K562 (cell line): ENCODE results near the gene DAPK1. TPM values are rescaled to one million over a fixed set of nuclear protein-coding genes. Genes with fewer than 3 reads are reported as not detected.

Experiments used
- ATAC-seq: fragments of 200-7000 bp; cut with Tn5 transposase; 3 replicates; pipeline ENCODE4 v1.9.1; 2020; ENCODE audit warnings: moderate library complexity
- BruUV-seq: library from RNA; stranded (reverse); fragments of 400-500 nt; replicated peaks from 2 replicates; lab custom pipeline; 2021; lab: Mats Ljungman, UMichigan
- CTCF ChIA-PET: fragments of 300-600 bp; formaldehyde crosslinking; extraction: SDS; loops from one replicate; lab custom pipeline; 2021; ENCODE audit warnings: low intra/inter-chr PET ratio; lab: Yijun Ruan, JAX
- POLR2A ChIA-PET: fragments of 300-600, 350-650 bp; sonication (Branson Sonifier 250); formaldehyde crosslinking; extraction: SDS; loops from one replicate; lab custom pipeline; 2021; ENCODE audit warnings: antibody characterized with exemption, inconsistent platforms; lab: Yijun Ruan, JAX
- DNase-seq, 4 experiments: peaks; one replicate each; pipeline versions ENCODE4 v3.0.0 to v3.0.0-alpha.2; 2011 to 2018; ENCODE audit warnings: low spot score in 3 of 4, mixed read lengths in 3 of 4; ENCODE audit errors: extremely low read depth in 1 of 4
- FAIRE-seq: peaks from 2 replicates; lab custom pipeline; 2011; peaks lifted over from hg19 to GRCh38; lab: Jason Lieb, UNC
- H2AFZ ChIP-seq: 2 replicates; pipeline ENCODE4 v1.6.0; 2011; ENCODE audit warnings: low read depth, low read length, control low read depth, inconsistent platforms
- H3K27ac ChIP-seq: fragments of 200-600 bp; 3 replicates; pipeline ENCODE4 v1.8.0; 2011; ENCODE audit warnings: low read depth, mild to moderate bottlenecking, control low read depth, inconsistent platforms, low read length, moderate library complexity, mixed read lengths; ENCODE audit errors: extremely low read depth
- H3K27me3 ChIP-seq, 2 experiments: fragments of 300-600 bp in 1 of 2; 2 replicates in 1 of 2; 3 replicates in 1 of 2; pipeline versions ENCODE4 v1.6.0 to v1.8.0; 2011; ENCODE audit warnings: inconsistent platforms in 2 of 2, low read length in 2 of 2, mild to moderate bottlenecking in 1 of 2, mixed read lengths in 1 of 2, moderate library complexity in 1 of 2; ENCODE audit not compliant: control insufficient read depth in 2 of 2, insufficient read depth in 2 of 2
- H3K36me3 ChIP-seq: fragments of 300-600 bp; 3 replicates; pipeline ENCODE4 v1.8.0; 2011; ENCODE audit warnings: mild to moderate bottlenecking, low read length, inconsistent platforms; ENCODE audit not compliant: control insufficient read depth, insufficient read depth
- H3K4me1 ChIP-seq, 2 experiments: fragments of 200-600 bp in 1 of 2; replicated peaks in 1 of 2; 2 replicates in 1 of 2; 3 replicates in 1 of 2; pipeline versions ENCODE4 v1.5.1 to v1.8.0; 2011; ENCODE audit warnings: inconsistent platforms in 2 of 2, low read length in 2 of 2, mild to moderate bottlenecking in 1 of 2, mixed read lengths in 1 of 2, moderate library complexity in 1 of 2; ENCODE audit not compliant: control insufficient read depth in 2 of 2, insufficient read depth in 2 of 2
- H3K4me2 ChIP-seq: 2 replicates; pipeline ENCODE4 v1.6.1; 2011; ENCODE audit warnings: low read length, control low read depth, inconsistent platforms, mixed read lengths; ENCODE audit not compliant: insufficient read depth
- H3K4me3 ChIP-seq: fragments of 200-600 bp; sonication (generic), shearing (Covaris generic); 2 replicates; pipeline ENCODE4 v1.5.1; 2016; ENCODE audit warnings: control low read depth, inconsistent platforms
- H3K79me2 ChIP-seq: fragments of 200-600 bp; 3 replicates; pipeline ENCODE4 v1.8.0; 2011; ENCODE audit warnings: low read length, inconsistent platforms; ENCODE audit not compliant: control insufficient read depth, insufficient read depth
- H3K9ac ChIP-seq, 2 experiments: 2 replicates each; pipeline versions ENCODE4 v1.6.0 to v1.6.1; 2011; ENCODE audit warnings: low read depth in 2 of 2, low read length in 2 of 2, control low read depth in 1 of 2, inconsistent platforms in 1 of 2, mild to moderate bottlenecking in 1 of 2, mixed read lengths in 1 of 2; ENCODE audit not compliant: insufficient read depth in 1 of 2
- H3K9me1 ChIP-seq: one replicate; pipeline ENCODE4 v1.6.0; 2011; ENCODE audit warnings: inconsistent platforms, mild to moderate bottlenecking, low read length, moderate library complexity; ENCODE audit not compliant: control insufficient read depth, insufficient read depth
- H3K9me3 ChIP-seq: replicated peaks from 2 replicates; pipeline ENCODE4 v1.5.1; 2011; ENCODE audit warnings: low read depth, low read length, inconsistent platforms; ENCODE audit not compliant: control insufficient read depth, insufficient read depth
- H4K20me1 ChIP-seq: replicated peaks from 2 replicates; pipeline ENCODE4 v1.6.1; 2011; ENCODE audit warnings: low read length, inconsistent platforms, mixed read lengths; ENCODE audit not compliant: control insufficient read depth, insufficient read depth
- ATF1 ChIP-seq, 2 experiments: fragments of 450-650 bp in 1 of 2; IDR thresholded peaks; 2 replicates each; pipeline ENCODE4 v1.6.1; 2016; ENCODE audit warnings: missing compliant biosample characterization in 1 of 2, missing genetic modification characterization in 1 of 2
- DIDO1 ChIP-seq: fragments of 450-650 bp; IDR thresholded peaks from 2 replicates; pipeline ENCODE4 v1.6.1; 2016; ENCODE audit warnings: low read depth, missing biosample characterization, missing genetic modification characterization
- MYBL2 ChIP-seq, 2 experiments: fragments of 450-650 bp in 1 of 2; sonication (generic) in 1 of 2; formaldehyde crosslinking in 1 of 2; IDR thresholded peaks; 2 replicates each; pipeline versions ENCODE4 v1.6.1 to v1.8.1; 2017 to 2022; ENCODE audit warnings: borderline replicate concordance in 1 of 2, inconsistent platforms in 1 of 2, low read depth in 1 of 2, mild to moderate bottlenecking in 1 of 2, missing genetic modification reagents in 1 of 2, moderate library complexity in 1 of 2
- POLR2AphosphoS5 ChIP-seq: IDR thresholded peaks from 2 replicates; pipeline ENCODE4 v1.6.1; 2011; ENCODE audit warnings: mild to moderate bottlenecking, low read depth, low read length, moderate library complexity; ENCODE audit not compliant: control insufficient read depth, insufficient read depth
- POLR3G ChIP-seq: IDR thresholded peaks from 2 replicates; pipeline ENCODE4 v1.6.1; 2011; ENCODE audit not compliant: insufficient read length, insufficient replicate concordance; ENCODE audit errors: extremely low read depth
- SAFB2 ChIP-seq: fragments of 200-400 bp; formaldehyde crosslinking; IDR thresholded peaks from 2 replicates; pipeline ENCODE4 v1.6.1; 2018; ENCODE audit warnings: borderline replicate concordance, low read length, low read depth, moderate library complexity; ENCODE audit not compliant: severe bottlenecking
- YBX1 ChIP-seq: fragments of 450-650 bp; IDR thresholded peaks from 2 replicates; pipeline ENCODE4 v1.7.1; 2016; ENCODE audit warnings: mild to moderate bottlenecking
- WGBS: fragments of 100-300 bp; shearing (Covaris generic); methylation state at CpG from one replicate; pipeline ENCODE4 v1.1.6; 2016; ENCODE audit warnings: low coverage, mixed read lengths; ENCODE audit not compliant: insufficient coverage; ENCODE audit errors: missing lambda C conversion rate; 5-methylcytosine and 5-hydroxymethylcytosine counted together
- in situ Hi-C: fragments of 300-500 bp; cut with MboI; formaldehyde crosslinking; loops from 4 replicates; pipeline ENCODE4 v1.15.0; 2018; ENCODE audit warnings: inconsistent platforms, mixed read lengths
- intact Hi-C: fragments of 100-400 bp; cut with micrococcal nuclease; formaldehyde crosslinking; loops from 2 replicates; pipeline ENCODE4 v1.14.2; 2022
- polyA plus RNA-seq, 8 experiments: library from polyadenylated mRNA; depleted of rRNA in 4 of 8; stranded (reverse) in 5 of 8; unstranded in 3 of 8; fragments of >200 nt; fragmentation: Nextera tagmentation in 2 of 8; fragmentation: Illumina TruSeq in 1 of 8; extraction: Ambion mirVana in 2 of 8; extraction: Trizol in 1 of 8; gene quantifications; 2 replicates each; pipeline versions ENCODE4 v1.2.1 to v1.2.3, GENCODE V29; 2011 to 2014; ENCODE audit warnings: inconsistent platforms in 1 of 8, missing spikeins in 1 of 8
- total RNA-seq, 7 experiments: library from RNA; depleted of rRNA in 6 of 7; stranded (reverse); fragments of >200 nt in 6 of 7; fragmentation: Illumina TruSeq in 2 of 7; extraction: Trizol in 2 of 7; gene quantifications; 2 replicates each; pipeline versions ENCODE4 v1.2.1 to v1.2.3, GENCODE V29; 2011 to 2021; ENCODE audit warnings: low replicate concordance in 1 of 7
- TF ChIP-seq, protein P1 (sequence below): fragments of 450-650 bp; formaldehyde crosslinking; IDR thresholded peaks from 2 replicates; pipeline ENCODE4 v1.4.0; 2020; ENCODE audit warnings: mild to moderate bottlenecking
- TF ChIP-seq, protein P2 (sequence below): sonication (generic); formaldehyde crosslinking; IDR thresholded peaks from 2 replicates; pipeline ENCODE4 v1.8.0; 2022; ENCODE audit warnings: missing genetic modification reagents, mild to moderate bottlenecking, borderline replicate concordance

Gene DAPK1
- total and polyA plus RNA-seq, 9 of the 15 experiments (the other 6 are each of a cell fraction or from before 2014, with no cell fraction given) = 1.7 to 26.4 (median 15.8) TPM

DNA sequence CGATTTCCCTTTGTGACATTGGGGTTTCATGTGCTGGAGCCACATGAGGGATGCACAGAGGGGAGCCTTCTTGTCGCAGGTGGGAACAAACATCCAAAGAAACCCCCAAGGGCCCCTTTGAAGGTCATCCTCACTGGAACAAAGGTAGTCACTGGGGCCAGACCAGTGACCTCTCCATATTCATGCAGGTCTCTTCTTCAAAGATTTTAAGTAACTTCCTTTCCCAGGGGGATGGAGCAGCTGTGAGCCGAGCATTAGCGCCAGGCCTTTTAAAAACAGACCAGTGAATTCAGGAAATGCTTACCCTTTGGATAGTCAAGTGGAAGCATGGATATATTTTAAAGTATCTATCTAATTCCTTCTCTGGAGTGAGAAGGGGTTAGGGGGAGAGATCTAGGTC is 33.0 kb downstream of the DAPK1 start:
- FAIRE-seq (no peak), ATAC-seq (no peak), DNase-seq (no peak)
- Histone ChIP-seq H3K9ac (no peak overlapping the region), H3K9me1 (no peaks in the 10 kb centered on the region), H3K9me3 (no peaks in the 10 kb centered on the region), H3K4me1 (peaks cover 4 to 9% of the 10 kb centered on the region in 2 experiments; a peak in 2 of 5 replicates), H3K79me2 (peaks cover 3% of the 10 kb centered on the region; the same call in 2 of the 3 replicates), H3K4me3 (no peak overlapping the region), H4K20me1 (no peaks in the 10 kb centered on the region), H3K4me2 (no peak overlapping the region), H3K27ac (no peak overlapping the region), H2AFZ (no peak overlapping the region), H3K27me3 (no peaks in the 10 kb centered on the region), H3K36me3 (peaks cover 2% of the 10 kb centered on the region; the same call in 1 of the 3 replicates)
- TF ChIP-seq DIDO1 (tag) = no peak
- TF ChIP-seq POLR3G = no peak
- 95% methylated on average over 3 of the region's 4 CpGs for WGBS
- POLR2A ChIA-PET = interaction anchor here (0.6 to 0.9 kb wide), 2 partner anchors 19 to 24 kb away, joined by 3 to 5 read pairs; no protein-coding TSS in a partner anchor
- in situ Hi-C loops (no loop called here), intact Hi-C loops (no loop called here)
- CTCF ChIA-PET = no interaction called here
- BruUV-seq = no TSS peak

DNA sequence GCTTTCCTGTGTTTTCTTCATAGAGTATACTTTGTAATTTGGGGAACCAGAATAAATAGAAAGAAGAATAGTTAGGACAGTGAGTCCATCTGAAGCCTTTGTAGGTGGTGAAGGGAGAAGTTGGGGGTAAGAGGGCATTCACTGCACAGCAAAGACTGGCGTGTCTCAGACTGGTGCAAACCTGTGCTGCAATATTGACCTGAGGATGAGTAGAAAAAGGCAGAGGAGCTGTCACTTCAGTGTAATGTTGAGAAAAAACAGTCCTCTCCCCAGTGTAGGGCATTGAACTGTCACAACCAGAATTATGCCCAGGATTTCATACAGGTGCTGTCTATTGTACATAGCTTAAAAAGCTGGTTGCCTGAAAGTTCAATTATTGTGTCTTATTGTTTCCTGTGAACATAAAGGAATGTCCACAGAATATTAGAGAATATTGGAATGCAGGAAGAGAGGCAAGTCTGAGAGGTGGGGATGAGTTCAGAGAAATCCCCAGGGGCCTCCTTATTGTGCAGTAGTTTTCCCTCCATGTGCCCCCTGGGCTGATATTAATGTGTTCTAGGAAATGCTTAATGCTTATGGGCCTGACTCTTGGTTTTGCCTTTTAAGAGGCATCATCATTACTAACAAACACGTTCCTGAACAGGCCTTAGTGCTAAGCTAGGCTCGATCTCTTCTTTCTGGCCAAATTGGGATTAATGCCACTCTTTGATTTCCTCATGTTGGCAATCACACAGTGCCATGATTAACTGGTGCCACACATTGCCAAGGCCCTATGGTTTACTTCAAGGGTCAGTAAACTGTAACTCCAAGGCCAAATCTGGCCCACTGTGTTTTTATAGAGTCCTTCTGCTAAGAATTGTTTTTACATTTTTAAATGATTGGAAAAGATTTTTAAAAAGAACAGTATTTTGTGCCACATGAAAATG is 34.0 kb downstream of the DAPK1 start:
- Histone ChIP-seq H3K27ac (no peak overlapping the region), H3K4me1 (peaks cover 7 to 14% of the 10 kb centered on the region in 2 experiments; a peak in 4 of 5 replicates), H3K79me2 (peaks cover 3% of the 10 kb centered on the region; the same call in 2 of the 3 replicates), H3K4me3 (no peak overlapping the region), H4K20me1 (no peaks in the 10 kb centered on the region), H3K4me2 (no peak overlapping the region), H3K9me3 (no peaks in the 10 kb centered on the region), H2AFZ (no peak overlapping the region), H3K9ac (no peak overlapping the region), H3K36me3 (peaks cover 2% of the 10 kb centered on the region; the same call in 1 of the 3 replicates), H3K9me1 (no peaks in the 10 kb centered on the region), H3K27me3 (no peaks in the 10 kb centered on the region)
- intact Hi-C loops (no loop called here), in situ Hi-C loops (no loop called here)
- no peak for ATAC-seq
- no peak for DNase-seq
- BruUV-seq = no TSS peak
- no peak for FAIRE-seq
- CTCF ChIA-PET = no interaction called here
- 94% methylated on average over 3 of the region's 3 CpGs for WGBS
- POLR2A ChIA-PET = no interaction called here
- TF ChIP-seq, protein P1, sequence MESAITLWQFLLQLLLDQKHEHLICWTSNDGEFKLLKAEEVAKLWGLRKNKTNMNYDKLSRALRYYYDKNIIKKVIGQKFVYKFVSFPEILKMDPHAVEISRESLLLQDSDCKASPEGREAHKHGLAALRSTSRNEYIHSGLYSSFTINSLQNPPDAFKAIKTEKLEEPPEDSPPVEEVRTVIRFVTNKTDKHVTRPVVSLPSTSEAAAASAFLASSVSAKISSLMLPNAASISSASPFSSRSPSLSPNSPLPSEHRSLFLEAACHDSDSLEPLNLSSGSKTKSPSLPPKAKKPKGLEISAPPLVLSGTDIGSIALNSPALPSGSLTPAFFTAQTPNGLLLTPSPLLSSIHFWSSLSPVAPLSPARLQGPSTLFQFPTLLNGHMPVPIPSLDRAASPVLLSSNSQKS (CRISPR knock-in tag) = no peak
- no peak for TF ChIP-seq SAFB2
- no peak for TF ChIP-seq MYBL2 (IDR thresholded peaks at IDR 0.05; ENCODE audit: low read depth)
- TF ChIP-seq MYBL2 (CRISPR knock-in tag; IDR thresholded peaks at IDR 0.05; ENCODE audit: borderline replicate concordance) = no peak
- TF ChIP-seq, protein P2, sequence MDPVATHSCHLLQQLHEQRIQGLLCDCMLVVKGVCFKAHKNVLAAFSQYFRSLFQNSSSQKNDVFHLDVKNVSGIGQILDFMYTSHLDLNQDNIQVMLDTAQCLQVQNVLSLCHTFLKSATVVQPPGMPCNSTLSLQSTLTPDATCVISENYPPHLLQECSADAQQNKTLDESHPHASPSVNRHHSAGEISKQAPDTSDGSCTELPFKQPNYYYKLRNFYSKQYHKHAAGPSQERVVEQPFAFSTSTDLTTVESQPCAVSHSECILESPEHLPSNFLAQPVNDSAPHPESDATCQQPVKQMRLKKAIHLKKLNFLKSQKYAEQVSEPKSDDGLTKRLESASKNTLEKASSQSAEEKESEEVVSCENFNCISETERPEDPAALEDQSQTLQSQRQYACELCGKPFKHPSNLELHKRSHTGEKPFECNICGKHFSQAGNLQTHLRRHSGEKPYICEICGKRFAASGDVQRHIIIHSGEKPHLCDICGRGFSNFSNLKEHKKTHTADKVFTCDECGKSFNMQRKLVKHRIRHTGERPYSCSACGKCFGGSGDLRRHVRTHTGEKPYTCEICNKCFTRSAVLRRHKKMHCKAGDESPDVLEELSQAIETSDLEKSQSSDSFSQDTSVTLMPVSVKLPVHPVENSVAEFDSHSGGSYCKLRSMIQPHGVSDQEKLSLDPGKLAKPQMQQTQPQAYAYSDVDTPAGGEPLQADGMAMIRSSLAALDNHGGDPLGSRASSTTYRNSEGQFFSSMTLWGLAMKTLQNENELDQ (CRISPR knock-in tag) = no peak
- TF ChIP-seq YBX1 = no peak
- no peak for TF ChIP-seq ATF1 (CRISPR knock-in tag; IDR thresholded peaks at IDR 0.05)
- TF ChIP-seq ATF1 (tag; IDR thresholded peaks at IDR 0.05) = no peak
- no peak for TF ChIP-seq POLR2AphosphoS5
